Hematopoietic multipotent progenitor cell treated with erythropoietin and hydrocortisone succinate and interleukin-3 and kit ligand, for 4 days (in vitro differentiated cells): ENCODE measurements around the gene CTXND1.

ENCODE experiments used
- DNase-seq: peaks from one replicate; pipeline ENCODE4 v3.0.0-alpha.2; 2015

CTXND1 gene

GRCh38 chr15:80207887-80208286 is 44.1 kb downstream of the CTXND1 start:
- DNase-seq = no peak

- no peak for DNase-seq
Measured at GRCh38 chr15:80204231-80204630, 47.8 kb downstream of the CTXND1 start.

- no peak for DNase-seq
Measured at GRCh38 chr15:80203361-80203885, 48.6 kb downstream of the CTXND1 start.

- no peak for DNase-seq
Measured at GRCh38 chr15:80202641-80203360, 49.2 kb downstream of the CTXND1 start.

GRCh38 chr15:80202016-80202315 is 50.0 kb downstream of the CTXND1 start:
- DNase-seq = no peak

GRCh38 chr15:80201256-80202015 is 50.6 kb downstream of the CTXND1 start:
- DNase-seq = no peak

- no peak for DNase-seq
Measured at GRCh38 chr15:80199869-80200268, 52.1 kb downstream of the CTXND1 start.

GRCh38 chr15:80199366-80199765 is 52.6 kb downstream of the CTXND1 start:
- DNase-seq = no peak

GRCh38 chr15:80194914-80195313 is 57.1 kb downstream of the CTXND1 start:
- no peak for DNase-seq

- no peak for DNase-seq
Measured at GRCh38 chr15:80194186-80194585, 57.8 kb downstream of the CTXND1 start.

GRCh38 chr15:80191897-80192595 is 60.0 kb downstream of the CTXND1 start:
- no peak for DNase-seq

- DNase-seq = no peak
Measured at GRCh38 chr15:80191198-80191597, 60.8 kb downstream of the CTXND1 start.

- DNase-seq = no peak
Measured at GRCh38 chr15:80188251-80188650, 63.8 kb downstream of the CTXND1 start.

- no peak for DNase-seq
Measured at GRCh38 chr15:80186597-80186996, 65.4 kb downstream of the CTXND1 start.

- no peak for DNase-seq
Measured at GRCh38 chr15:80186066-80186465, 65.9 kb downstream of the CTXND1 start.

GRCh38 chr15:80185152-80185551 is 66.9 kb downstream of the CTXND1 start:
- DNase-seq = no peak

GRCh38 chr15:80184554-80184953 is 67.5 kb downstream of the CTXND1 start:
- no peak for DNase-seq

- DNase-seq = peak; percentile 22
Measured at GRCh38 chr15:80183886-80184285, 68.1 kb downstream of the CTXND1 start.

GRCh38 chr15:80183306-80183705 is 68.7 kb downstream of the CTXND1 start:
- DNase-seq = no peak

- DNase-seq = no peak
Measured at GRCh38 chr15:80182611-80183261, 69.3 kb downstream of the CTXND1 start.

GRCh38 chr15:80180986-80181385 is 71.0 kb downstream of the CTXND1 start:
- no peak for DNase-seq

- no peak for DNase-seq
Measured at GRCh38 chr15:80180468-80180867, 71.5 kb downstream of the CTXND1 start.

GRCh38 chr15:80179935-80180334 is 72.1 kb downstream of the CTXND1 start:
- DNase-seq = no peak
